ENCODE data around the gene NAV2.

NAV2 gene

DNA sequence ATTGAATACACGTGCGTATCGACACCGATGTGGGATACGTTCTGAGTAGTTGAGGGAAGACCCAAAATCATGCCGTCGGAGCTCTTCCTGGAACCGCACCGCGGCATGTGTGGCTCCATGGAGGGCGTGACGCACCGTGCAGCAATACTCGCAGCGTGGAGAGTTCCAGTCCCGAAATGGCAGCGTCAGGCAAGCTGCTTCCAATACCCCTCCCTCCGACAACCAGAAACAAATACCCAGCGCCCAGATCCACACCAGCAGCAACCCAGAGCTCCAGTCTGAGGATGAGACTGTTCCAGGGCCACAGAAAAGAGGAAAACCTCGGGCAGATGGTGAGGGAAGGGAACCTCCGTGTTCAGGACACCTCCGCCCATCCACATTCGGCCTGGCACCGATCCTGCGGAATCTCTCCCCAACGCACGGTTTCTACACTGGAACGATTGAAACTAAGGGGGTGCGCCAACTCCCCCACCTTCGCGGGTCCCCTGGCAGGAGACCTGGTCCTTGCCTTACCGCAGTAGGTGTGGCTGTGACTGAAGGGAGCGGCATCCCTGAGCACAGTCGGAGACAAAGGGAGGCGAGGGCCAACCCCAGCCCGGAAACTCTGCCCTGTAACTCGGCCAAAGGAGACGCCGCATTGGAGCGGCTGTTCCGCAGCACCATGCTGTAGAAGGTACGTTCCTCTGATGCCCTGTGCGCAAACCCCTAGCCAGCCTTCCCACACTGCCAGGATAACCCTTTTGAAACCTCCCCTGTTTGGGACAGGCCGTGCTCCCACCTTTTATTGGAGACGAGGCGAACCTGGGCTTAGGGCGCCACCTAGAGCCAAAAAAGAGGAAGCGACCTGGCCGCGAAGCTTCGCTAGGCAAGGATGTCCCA, 419.4 kb downstream of the NAV2 start:
- TF ChIP-seq, protein P1, sequence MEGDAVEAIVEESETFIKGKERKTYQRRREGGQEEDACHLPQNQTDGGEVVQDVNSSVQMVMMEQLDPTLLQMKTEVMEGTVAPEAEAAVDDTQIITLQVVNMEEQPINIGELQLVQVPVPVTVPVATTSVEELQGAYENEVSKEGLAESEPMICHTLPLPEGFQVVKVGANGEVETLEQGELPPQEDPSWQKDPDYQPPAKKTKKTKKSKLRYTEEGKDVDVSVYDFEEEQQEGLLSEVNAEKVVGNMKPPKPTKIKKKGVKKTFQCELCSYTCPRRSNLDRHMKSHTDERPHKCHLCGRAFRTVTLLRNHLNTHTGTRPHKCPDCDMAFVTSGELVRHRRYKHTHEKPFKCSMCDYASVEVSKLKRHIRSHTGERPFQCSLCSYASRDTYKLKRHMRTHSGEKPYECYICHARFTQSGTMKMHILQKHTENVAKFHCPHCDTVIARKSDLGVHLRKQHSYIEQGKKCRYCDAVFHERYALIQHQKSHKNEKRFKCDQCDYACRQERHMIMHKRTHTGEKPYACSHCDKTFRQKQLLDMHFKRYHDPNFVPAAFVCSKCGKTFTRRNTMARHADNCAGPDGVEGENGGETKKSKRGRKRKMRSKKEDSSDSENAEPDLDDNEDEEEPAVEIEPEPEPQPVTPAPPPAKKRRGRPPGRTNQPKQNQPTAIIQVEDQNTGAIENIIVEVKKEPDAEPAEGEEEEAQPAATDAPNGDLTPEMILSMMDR (IDR thresholded peaks at IDR 0.05; ENCODE audit: low read depth, low read length, missing control alignments) = peak; percentile 92
- in situ Hi-C loops (cut with HindIII; ENCODE audit: low sequenced_read_pairs) = loop anchor here (25.0 kb wide), 2 partner anchors 230 to 570 kb away; partner anchors contain the start of gene HTATIP2
- DNase-seq (ENCODE audit: low read depth) = no peak
- H3K4me3 ChIP-seq (ENCODE audit: low read depth, low read length) = peak overlapping the region; percentile 49

- peak overlapping the region; percentile 49 for H3K4me3 ChIP-seq (ENCODE audit: low read depth, low read length)
These were observed 420.0 kb downstream of the NAV2 start for GRCh38 chr11:20132667-20133039.

DNA sequence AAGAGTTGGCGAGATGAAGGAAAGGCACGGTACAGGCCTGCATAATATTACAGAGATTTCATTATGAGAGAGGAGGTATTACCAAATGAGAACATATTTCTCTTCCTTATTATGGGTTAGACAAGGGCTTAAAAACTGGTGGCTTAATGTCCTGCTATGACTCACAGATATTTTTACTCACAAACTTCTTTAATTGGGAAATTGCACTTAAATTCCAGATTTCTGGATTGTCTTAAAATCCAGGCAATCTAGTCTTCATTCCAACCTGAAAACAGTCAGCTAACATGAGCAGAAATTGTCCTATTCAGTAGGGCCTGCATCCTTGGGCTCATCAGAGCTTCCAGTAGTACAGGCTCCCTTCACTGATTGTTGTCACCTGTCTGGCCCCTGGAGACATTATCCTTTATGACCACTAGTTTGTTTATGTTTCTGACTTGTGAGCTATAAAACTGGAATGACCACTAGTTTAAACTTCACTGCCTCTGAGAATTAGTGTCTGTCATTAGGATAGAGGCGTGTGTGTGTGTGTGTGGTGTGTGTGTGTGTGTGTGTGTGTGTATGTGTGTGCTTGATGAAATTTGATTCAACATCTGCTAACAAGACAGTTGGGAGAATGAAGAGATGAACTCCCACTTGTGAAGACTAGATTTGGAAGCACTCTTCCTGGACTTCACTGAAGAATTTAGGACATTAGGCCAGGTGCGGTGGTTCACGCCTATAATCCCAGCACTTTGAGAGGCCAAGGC, 422.5 kb downstream of the NAV2 start:
- DNase-seq (ENCODE audit: low read depth) = no peak
- no peak overlapping the region for H3K4me3 ChIP-seq (ENCODE audit: low read depth, low read length)
- TF ChIP-seq, protein P1 (IDR thresholded peaks at IDR 0.05; ENCODE audit: low read depth, low read length, missing control alignments) = no peak
- in situ Hi-C loops (cut with HindIII; ENCODE audit: low sequenced_read_pairs) = loop anchor here (25.0 kb wide), 2 partner anchors 227 to 573 kb away; partner anchors contain the start of gene HTATIP2

More at GRCh38 chr11:20132667-20133039, 420.0 kb downstream of the NAV2 start:
- in situ Hi-C loops (cut with HindIII; ENCODE audit: low sequenced_read_pairs) = loop anchor here (25.0 kb wide), 2 partner anchors 230 to 570 kb away; partner anchors contain the start of gene HTATIP2
- DNase-seq (ENCODE audit: low read depth) = no peak
- TF ChIP-seq, protein P1 (IDR thresholded peaks at IDR 0.05; ENCODE audit: low read depth, low read length, missing control alignments) = no peak

GRCh38 chr11:20137637-20138036, 425.0 kb downstream of the NAV2 start:
- no peak for DNase-seq (ENCODE audit: low read depth)
- TF ChIP-seq, protein P1 (IDR thresholded peaks at IDR 0.05; ENCODE audit: low read depth, low read length, missing control alignments) = no peak
- no peak overlapping the region for H3K4me3 ChIP-seq (ENCODE audit: low read depth, low read length)
- in situ Hi-C loops (cut with HindIII; ENCODE audit: low sequenced_read_pairs) = loop anchor here (25.0 kb wide), 2 partner anchors 225 to 575 kb away; partner anchors contain the start of gene HTATIP2

DNA sequence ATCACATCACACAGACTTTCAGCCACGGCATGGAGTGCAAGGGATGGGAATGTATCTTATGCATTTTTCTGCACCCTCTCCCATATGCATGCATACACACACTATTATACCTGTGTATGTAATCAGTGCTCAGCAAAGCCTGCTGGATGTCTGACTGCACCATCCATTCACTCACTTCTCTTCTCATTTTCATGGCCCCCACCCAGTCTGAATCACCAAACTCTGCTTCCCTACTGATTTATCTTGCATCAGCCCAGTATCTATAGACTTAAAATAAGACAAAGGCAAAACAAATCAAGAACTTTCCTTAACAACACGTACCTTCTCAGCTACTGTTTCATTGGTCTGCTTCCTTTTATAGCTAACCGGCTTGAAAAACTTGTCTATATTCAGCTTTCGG, 426.1 kb downstream of the NAV2 start:
- TF ChIP-seq, protein P1 (IDR thresholded peaks at IDR 0.05; ENCODE audit: low read depth, low read length, missing control alignments) = no peak

DNA sequence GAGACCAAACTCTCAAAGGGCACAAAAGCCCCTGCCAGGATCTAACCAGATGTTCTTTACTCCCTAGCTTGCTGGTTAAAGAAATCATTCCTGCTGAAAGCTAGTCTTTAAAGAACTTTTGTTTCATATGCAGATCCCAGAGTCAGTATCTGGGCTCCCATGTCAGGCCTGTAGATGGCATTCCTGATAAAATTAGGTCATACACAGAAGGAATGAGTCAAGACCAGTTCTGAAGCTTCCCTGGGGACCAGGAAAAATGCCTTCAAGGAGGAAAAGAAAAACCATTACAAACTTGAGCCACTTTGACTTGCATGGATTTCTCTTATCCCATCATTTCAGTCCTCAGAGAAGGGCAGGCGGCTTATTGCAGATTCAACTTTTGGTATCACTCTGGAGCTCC, 441.7 kb downstream of the NAV2 start:
- TF ChIP-seq, protein P1 (IDR thresholded peaks at IDR 0.05; ENCODE audit: low read depth, low read length, missing control alignments) = no peak
- H3K4me3 ChIP-seq (ENCODE audit: low read depth, low read length) = no peak overlapping the region
- in situ Hi-C loops (cut with HindIII; ENCODE audit: low sequenced_read_pairs) = no loop called here
- DNase-seq (ENCODE audit: low read depth) = no peak

More for the DNA sequence above, 426.1 kb downstream of the NAV2 start:
- no peak for DNase-seq (ENCODE audit: low read depth)
- no peak overlapping the region for H3K4me3 ChIP-seq (ENCODE audit: low read depth, low read length)
- in situ Hi-C loops (cut with HindIII; ENCODE audit: low sequenced_read_pairs) = loop anchor here (25.0 kb wide), 2 partner anchors 224 to 576 kb away; partner anchors contain the start of gene HTATIP2

Measured in astrocyte of the cerebellum (primary cell).